ENCODE measurements around the gene CMTM8.

Gene CMTM8

DNA sequence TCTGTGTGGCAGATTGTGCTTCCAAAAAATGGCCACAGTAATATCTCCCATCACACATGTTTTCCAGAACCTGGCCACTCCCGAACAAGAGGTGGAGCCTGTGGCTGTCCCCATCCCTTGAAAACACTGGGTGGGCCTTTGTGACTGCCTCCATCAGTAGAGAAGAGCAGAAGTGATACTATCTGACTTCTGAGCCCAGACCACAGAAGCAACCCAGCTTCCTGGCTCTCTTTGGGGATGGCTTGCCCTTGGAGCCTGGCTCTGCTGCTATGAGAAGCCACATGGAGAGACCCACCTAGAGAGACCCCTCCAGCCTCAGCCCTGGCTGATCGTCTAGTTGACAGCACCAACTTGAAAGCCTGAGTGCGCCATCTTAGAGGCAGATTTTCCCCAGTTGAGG lies 39.8 kb upstream of the CMTM8 start:
- DNase-seq (ENCODE audit: low read depth) = no peak

DNA sequence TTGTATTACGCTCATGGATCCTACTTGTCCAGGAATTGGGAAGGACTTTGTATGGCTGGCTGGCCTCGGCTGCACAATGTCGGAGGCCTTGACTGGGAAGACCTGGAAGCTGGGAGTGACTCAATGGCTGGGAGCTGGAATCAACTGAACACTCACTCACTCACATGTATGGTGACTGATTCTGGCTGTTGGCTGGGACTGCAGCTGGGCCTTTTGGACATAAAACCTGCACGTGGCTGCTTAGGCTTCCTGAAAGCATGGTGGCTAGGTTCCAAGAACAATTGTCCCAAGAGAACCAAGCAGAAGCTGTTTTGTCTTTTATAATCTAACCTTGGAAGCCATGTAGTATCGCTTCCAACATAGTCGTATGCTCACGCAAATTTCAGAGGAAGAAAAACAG lies 38.0 kb upstream of the CMTM8 start:
- TF ChIP-seq, protein P1, sequence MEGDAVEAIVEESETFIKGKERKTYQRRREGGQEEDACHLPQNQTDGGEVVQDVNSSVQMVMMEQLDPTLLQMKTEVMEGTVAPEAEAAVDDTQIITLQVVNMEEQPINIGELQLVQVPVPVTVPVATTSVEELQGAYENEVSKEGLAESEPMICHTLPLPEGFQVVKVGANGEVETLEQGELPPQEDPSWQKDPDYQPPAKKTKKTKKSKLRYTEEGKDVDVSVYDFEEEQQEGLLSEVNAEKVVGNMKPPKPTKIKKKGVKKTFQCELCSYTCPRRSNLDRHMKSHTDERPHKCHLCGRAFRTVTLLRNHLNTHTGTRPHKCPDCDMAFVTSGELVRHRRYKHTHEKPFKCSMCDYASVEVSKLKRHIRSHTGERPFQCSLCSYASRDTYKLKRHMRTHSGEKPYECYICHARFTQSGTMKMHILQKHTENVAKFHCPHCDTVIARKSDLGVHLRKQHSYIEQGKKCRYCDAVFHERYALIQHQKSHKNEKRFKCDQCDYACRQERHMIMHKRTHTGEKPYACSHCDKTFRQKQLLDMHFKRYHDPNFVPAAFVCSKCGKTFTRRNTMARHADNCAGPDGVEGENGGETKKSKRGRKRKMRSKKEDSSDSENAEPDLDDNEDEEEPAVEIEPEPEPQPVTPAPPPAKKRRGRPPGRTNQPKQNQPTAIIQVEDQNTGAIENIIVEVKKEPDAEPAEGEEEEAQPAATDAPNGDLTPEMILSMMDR (IDR thresholded peaks at IDR 0.05; ENCODE audit: control insufficient read depth, extremely low read depth, insufficient read depth) = no peak
- DNase-seq (ENCODE audit: low read depth) = no peak
- H3K4me3 ChIP-seq (ENCODE audit: low read depth, low read length) = no peak overlapping the region

More for the DNA sequence above, 39.8 kb upstream of the CMTM8 start:
- TF ChIP-seq, protein P1 (IDR thresholded peaks at IDR 0.05; ENCODE audit: control insufficient read depth, extremely low read depth, insufficient read depth) = no peak
- no peak overlapping the region for H3K4me3 ChIP-seq (ENCODE audit: low read depth, low read length)

DNA sequence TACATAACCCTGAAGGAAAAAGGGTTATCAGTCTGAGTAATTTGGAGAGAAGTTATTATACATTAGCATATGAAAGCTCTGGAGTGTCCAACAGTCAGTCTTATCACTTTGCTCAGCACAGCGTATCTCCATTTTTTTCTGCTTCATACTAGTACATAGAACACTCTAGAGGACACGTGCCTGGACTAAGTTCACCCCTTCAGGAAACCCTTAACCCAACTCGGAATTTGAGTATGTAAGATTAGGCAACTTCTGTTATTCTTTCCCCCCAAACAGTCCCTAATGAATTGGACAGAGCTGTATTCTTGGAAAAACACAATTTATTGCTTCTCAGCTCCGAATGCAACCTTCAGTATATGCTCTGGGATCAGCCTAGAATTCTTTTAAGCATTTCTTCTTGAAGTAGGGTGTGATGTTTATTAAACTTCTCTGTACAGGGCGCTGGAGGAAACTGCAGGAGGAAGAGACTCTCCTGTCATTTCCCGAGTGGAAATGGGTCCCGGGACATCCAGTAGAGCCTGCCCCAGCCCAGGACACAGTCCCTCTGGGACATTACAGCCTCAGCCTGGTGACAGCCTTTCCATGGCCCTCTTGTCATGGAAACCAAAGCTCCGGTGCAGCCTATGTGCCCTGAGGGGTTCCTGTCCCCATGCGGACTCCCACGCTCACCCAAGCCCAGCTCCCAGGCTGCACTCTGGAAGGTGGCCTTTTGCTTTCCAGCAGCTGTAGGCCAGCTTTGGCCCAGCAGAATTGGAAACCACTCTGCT lies 37.3 kb upstream of the CMTM8 start:
- no peak for DNase-seq (ENCODE audit: low read depth)
- TF ChIP-seq, protein P1 (IDR thresholded peaks at IDR 0.05; ENCODE audit: control insufficient read depth, extremely low read depth, insufficient read depth) = no peak
- H3K4me3 ChIP-seq (ENCODE audit: low read depth, low read length) = no peak overlapping the region

DNA sequence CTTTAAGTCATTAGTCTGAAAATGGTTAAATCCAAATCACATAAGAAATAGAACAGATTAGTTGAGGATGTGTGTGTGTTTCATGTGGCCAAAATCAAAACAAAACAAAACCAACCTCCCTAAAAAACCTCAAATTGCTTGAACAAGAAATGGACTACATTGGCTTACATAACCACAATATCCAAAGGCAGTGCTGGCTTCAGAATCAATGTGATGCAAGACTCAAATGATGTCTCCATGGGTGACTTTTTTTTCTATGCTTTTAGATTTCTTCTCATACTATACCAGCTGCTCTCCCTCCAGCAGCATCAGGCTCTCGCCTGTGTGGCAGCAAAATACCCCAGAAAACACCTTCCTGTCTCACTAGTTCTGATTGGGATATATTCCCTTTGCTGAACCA lies 36.0 kb upstream of the CMTM8 start:
- TF ChIP-seq, protein P1 (IDR thresholded peaks at IDR 0.05; ENCODE audit: control insufficient read depth, extremely low read depth, insufficient read depth) = no peak
- H3K4me3 ChIP-seq (ENCODE audit: low read depth, low read length) = no peak overlapping the region
- DNase-seq (ENCODE audit: low read depth) = no peak

DNA sequence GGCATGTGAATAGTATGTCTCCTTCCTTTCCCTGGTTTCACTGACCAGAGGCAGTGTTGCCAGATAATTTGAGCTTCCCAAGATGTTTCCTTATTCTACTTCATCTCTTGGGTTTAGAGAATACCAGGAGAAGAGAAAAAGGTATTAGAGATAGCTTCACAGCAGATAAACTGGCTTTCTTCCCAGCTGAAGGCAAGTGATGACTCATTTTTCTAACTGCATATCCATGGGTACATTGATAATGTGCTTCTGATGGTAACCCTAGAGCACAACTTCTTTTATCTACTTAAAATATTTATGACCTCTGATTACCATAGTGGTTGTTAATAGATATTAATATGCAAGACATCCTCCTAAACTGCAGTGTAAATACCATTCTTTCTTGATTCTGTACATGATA lies 34.6 kb upstream of the CMTM8 start:
- DNase-seq (ENCODE audit: low read depth) = no peak
- TF ChIP-seq, protein P1 (IDR thresholded peaks at IDR 0.05; ENCODE audit: control insufficient read depth, extremely low read depth, insufficient read depth) = no peak

DNA sequence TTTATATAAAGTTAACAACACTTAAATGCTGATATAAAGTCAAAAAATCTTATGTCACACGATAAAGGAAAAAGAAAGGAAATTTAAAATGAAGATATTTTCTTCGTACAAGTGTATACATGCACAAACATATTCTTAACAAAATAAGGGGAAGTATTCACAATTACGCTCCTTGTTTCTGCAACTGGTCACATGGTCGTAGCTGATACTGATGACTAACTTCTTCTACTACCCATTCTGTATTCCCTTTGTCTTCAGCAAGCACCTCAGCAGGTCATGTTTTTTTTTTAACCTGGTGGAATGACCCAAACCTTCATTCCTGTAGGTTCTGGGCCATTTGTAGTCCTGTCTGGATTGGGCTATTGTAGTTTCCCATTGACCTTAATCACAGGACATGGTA lies 30.0 kb upstream of the CMTM8 start:
- no peak overlapping the region for H3K4me3 ChIP-seq (ENCODE audit: low read depth, low read length)
- TF ChIP-seq, protein P1 (IDR thresholded peaks at IDR 0.05; ENCODE audit: control insufficient read depth, extremely low read depth, insufficient read depth) = no peak
- DNase-seq (ENCODE audit: low read depth) = no peak

More for the DNA sequence above, 34.6 kb upstream of the CMTM8 start:
- no peak overlapping the region for H3K4me3 ChIP-seq (ENCODE audit: low read depth, low read length)

DNA sequence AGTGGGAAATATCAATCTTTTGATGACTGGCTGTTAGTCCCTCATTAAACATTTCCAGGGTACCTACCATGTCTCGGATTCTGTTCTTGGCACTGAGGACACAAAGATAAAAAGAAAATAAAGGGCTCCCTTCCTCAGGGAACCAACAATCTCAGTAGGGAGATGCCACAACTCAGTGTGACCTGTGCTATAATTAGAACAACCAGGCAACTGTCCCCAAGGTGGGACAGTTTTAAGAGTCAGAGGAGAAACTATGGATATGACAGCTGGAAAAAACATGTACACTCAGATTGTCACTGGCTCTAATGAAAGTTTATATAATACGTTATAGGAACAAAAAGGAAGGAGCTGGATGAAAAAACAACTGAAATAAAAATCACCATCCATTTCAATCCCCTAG lies 23.3 kb upstream of the CMTM8 start:
- no peak overlapping the region for H3K4me3 ChIP-seq (ENCODE audit: low read depth, low read length)
- no peak for DNase-seq (ENCODE audit: low read depth)
- TF ChIP-seq, protein P1 (IDR thresholded peaks at IDR 0.05; ENCODE audit: control insufficient read depth, extremely low read depth, insufficient read depth) = no peak

Measured in LNCaP clone FGC (cell line).